GM12872 (cell line): ENCODE measurements around the gene ZDHHC17.

Source experiments
- CTCF ChIP-seq: IDR thresholded peaks from 3 replicates; pipeline ENCODE4 v1.5.1; 2011; ENCODE audit warnings: low read depth, mild to moderate bottlenecking, low read length, moderate library complexity; ENCODE audit not compliant: insufficient read depth

ZDHHC17 gene

GRCh38 chr12:76872415-76872814, 108.5 kb downstream of the ZDHHC17 start:
- no peak for TF ChIP-seq CTCF

GRCh38 chr12:76874027-76874426, 110.1 kb downstream of the ZDHHC17 start:
- TF ChIP-seq CTCF: no peak

GRCh38 chr12:76874491-76875190, 110.7 kb downstream of the ZDHHC17 start:
- TF ChIP-seq CTCF: no peak

- TF ChIP-seq CTCF: no peak
Observed at GRCh38 chr12:76876696-76877229, 112.8 kb downstream of the ZDHHC17 start.

GRCh38 chr12:76878099-76878898, 114.4 kb downstream of the ZDHHC17 start:
- peak; percentile 36; the same call in 2 of the 3 replicates for TF ChIP-seq CTCF

- TF ChIP-seq CTCF: no peak
Observed at GRCh38 chr12:76878899-76879709, 115.2 kb downstream of the ZDHHC17 start, which contains the start of gene CSRP2. TSS of gene CSRP2 (minus strand) at chr12:76879019. CDS start at chr12:76866260, 12,759 bp downstream.
